Activated CD4-positive, alpha-beta T cell treated with anti-CD3 and anti-CD28 coated beads for 4 hours (primary cell): ENCODE data around the gene PTPN13.
"Not testable (repeated sequence)": the region's sequence is repeated elsewhere in the genome, so short reads cannot be mapped to it uniquely, and the experiment has no call there.

Source experiments
- DNase-seq, 2 donors: peaks; one replicate each; pipeline ENCODE4 v3.0.0-alpha.2; 2020

PTPN13 gene

GRCh38 chr4:86641516-86642090 is 47.5 kb downstream of the PTPN13 start:
- no peak for DNase-seq

GRCh38 chr4:86644892-86645291 is 50.8 kb downstream of the PTPN13 start:
- no peak for DNase-seq

- no peak for DNase-seq
These were observed 58.3 kb downstream of the PTPN13 start for GRCh38 chr4:86652332-86652932.

GRCh38 chr4:86653237-86653865 is 59.2 kb downstream of the PTPN13 start:
- DNase-seq: no peak

- not testable (repeated sequence) for DNase-seq
These were observed 62.7 kb downstream of the PTPN13 start for GRCh38 chr4:86656781-86657180.

GRCh38 chr4:86657382-86657781 is 63.3 kb downstream of the PTPN13 start:
- no peak for DNase-seq

GRCh38 chr4:86657910-86658309 is 63.8 kb downstream of the PTPN13 start:
- DNase-seq: no peak

GRCh38 chr4:86660401-86660800 is 66.3 kb downstream of the PTPN13 start:
- no peak for DNase-seq

GRCh38 chr4:86661006-86661405 is 66.9 kb downstream of the PTPN13 start:
- DNase-seq: no peak

- DNase-seq: no peak
These were observed 67.3 kb downstream of the PTPN13 start for GRCh38 chr4:86661418-86661817.

- no peak for DNase-seq
These were observed 70.8 kb downstream of the PTPN13 start for GRCh38 chr4:86664959-86665358.

- DNase-seq: no peak
These were observed 76.2 kb downstream of the PTPN13 start for GRCh38 chr4:86670298-86670697.

- no peak for DNase-seq
These were observed 76.6 kb downstream of the PTPN13 start for GRCh38 chr4:86670756-86671155.

GRCh38 chr4:86675548-86675947 is 81.4 kb downstream of the PTPN13 start:
- DNase-seq: no peak

- DNase-seq: no peak
These were observed 84.7 kb downstream of the PTPN13 start for GRCh38 chr4:86678796-86679195.

- DNase-seq: no peak
These were observed 85.3 kb downstream of the PTPN13 start for GRCh38 chr4:86679441-86679840.

GRCh38 chr4:86683167-86683566 is 89.1 kb downstream of the PTPN13 start:
- no peak for DNase-seq

GRCh38 chr4:86683983-86684382 is 89.9 kb downstream of the PTPN13 start:
- no peak for DNase-seq

- no peak for DNase-seq
These were observed 91.3 kb downstream of the PTPN13 start for GRCh38 chr4:86685401-86685800.

GRCh38 chr4:86686741-86687140 is 92.6 kb downstream of the PTPN13 start:
- no peak for DNase-seq

GRCh38 chr4:86688026-86688425 is 93.9 kb downstream of the PTPN13 start:
- no peak for DNase-seq

GRCh38 chr4:86704601-86705000 is 110.5 kb downstream of the PTPN13 start:
- DNase-seq: no peak

- DNase-seq: no peak
These were observed 112.9 kb downstream of the PTPN13 start for GRCh38 chr4:86706923-86707597.

- DNase-seq: no peak
These were observed 123.5 kb downstream of the PTPN13 start for GRCh38 chr4:86717651-86718050.
